ENCODE results near the gene AUNIP.

GRCh38 chr1:25813071-25813733 lies 46.1 kb downstream of the AUNIP start:
- TF ChIP-seq CTCF (conservative IDR thresholded peaks at IDR 0.05; ENCODE audit: low read depth in 2 of 2) (no peak), EZH2 (IDR thresholded peaks at IDR 0.05; ENCODE audit: low read depth, unreplicated experiment) (no peak), POLR2AphosphoS5 (IDR thresholded peaks at IDR 0.05; ENCODE audit: low read depth) (no peak), EZH2phosphoT487 (IDR thresholded peaks at IDR 0.05; ENCODE audit: unreplicated experiment) (no peak), REST (IDR thresholded peaks at IDR 0.05; ENCODE audit: unreplicated experiment) (no peak), STAT1 (IDR thresholded peaks at IDR 0.05; ENCODE audit: unreplicated experiment) (no peak), ZNF331 (CRISPR knock-in tag; IDR thresholded peaks at IDR 0.05; ENCODE audit: low read depth) (no peak), NANOG (IDR thresholded peaks at IDR 0.05; ENCODE audit: borderline replicate concordance) (no peak), CREB1 (CRISPR knock-in tag; IDR thresholded peaks at IDR 0.05; ENCODE audit: low read depth) (no peak), JUNB (IDR thresholded peaks at IDR 0.05; ENCODE audit: unreplicated experiment) (no peak)
- TF ChIP-seq, protein P1, sequence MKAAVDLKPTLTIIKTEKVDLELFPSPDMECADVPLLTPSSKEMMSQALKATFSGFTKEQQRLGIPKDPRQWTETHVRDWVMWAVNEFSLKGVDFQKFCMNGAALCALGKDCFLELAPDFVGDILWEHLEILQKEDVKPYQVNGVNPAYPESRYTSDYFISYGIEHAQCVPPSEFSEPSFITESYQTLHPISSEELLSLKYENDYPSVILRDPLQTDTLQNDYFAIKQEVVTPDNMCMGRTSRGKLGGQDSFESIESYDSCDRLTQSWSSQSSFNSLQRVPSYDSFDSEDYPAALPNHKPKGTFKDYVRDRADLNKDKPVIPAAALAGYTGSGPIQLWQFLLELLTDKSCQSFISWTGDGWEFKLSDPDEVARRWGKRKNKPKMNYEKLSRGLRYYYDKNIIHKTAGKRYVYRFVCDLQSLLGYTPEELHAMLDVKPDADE (IDR thresholded peaks at IDR 0.05): no peak

Data from GM23338 (cell line).